Measurements from ENCODE around the gene NUDT3.
"Not testable (repeated sequence)": the region's sequence is repeated elsewhere in the genome, so short reads cannot be mapped to it uniquely, and the experiment has no call there.

Gene NUDT3

DNA sequence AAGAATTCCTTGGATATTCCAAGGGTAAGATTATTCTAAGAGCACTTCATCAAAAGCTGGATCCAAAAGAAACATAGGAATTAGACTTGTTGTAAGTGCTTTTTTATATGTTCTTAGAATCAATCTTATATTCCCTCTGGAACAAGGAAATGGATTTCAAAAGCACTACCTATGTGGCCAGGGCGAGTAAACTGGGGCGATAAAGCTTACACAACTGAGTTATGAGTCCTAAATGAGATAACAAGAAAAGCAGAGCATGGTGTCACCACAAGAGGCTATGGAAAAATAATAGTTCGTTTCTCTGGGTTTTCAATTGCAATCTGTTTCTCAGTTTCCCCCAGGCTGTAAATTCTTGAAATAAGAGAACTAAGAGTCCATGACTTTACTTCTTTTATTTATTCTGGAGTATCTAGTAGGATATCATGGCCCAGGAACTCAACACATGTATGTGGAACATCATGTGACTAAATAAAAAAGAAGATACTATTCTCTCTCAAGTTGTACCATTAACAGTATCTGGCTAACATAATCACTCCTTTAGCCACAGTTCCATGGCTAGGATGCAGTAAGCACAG lies 51.5 kb downstream of the NUDT3 start:
- DNase-seq, result no peak

- no peak for DNase-seq
Observed at GRCh38 chr6:34340394-34340793, 52.1 kb downstream of the NUDT3 start.

DNA sequence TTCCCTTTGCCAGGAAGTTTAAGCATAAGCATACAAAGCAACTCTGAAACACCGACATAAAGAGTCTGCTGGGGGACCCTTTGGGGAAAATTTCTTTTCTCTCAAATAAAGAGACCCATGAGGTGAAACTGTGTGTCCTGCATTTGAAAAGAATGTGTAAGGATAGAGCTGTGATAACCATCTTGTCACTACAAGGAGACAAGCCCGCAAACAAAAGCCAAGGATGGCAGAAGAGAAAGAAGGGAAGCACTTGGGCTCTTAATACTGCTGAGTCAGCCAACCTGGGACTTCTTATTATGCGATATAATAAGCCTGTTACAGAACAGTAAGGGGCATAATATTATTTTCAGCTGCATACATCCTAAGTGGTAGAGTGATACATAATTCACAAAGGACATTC lies 52.5 kb downstream of the NUDT3 start:
- DNase-seq, result no peak

- no peak for DNase-seq
Observed at GRCh38 chr6:34339432-34339831, 53.0 kb downstream of the NUDT3 start.

DNA sequence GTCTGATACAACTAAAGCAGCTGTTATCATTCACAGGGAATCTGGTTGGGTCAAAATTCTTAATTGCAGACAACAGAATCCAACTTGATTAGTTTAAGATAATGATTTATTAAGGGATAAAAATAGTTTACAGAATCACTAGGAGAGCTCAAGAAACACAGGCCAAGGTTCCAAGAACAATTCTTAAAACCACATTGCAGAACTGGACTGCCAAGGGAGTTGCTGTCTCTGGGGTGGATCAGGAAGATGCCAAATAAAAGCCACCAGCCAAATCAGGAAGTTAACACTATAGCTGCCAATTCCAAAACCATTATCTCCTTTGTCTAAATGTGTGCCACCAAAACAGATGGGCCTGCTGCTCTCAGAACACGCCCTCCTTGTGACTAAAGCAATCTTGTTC lies 53.7 kb downstream of the NUDT3 start:
- no peak for DNase-seq

GRCh38 chr6:34338377-34338776 lies 54.1 kb downstream of the NUDT3 start:
- DNase-seq, result no peak

- DNase-seq, result no peak
Observed at GRCh38 chr6:34334796-34335416, 57.6 kb downstream of the NUDT3 start.

GRCh38 chr6:34333858-34334257 lies 58.6 kb downstream of the NUDT3 start:
- DNase-seq, result no peak

- no peak for DNase-seq
Observed at GRCh38 chr6:34332251-34333198, 59.9 kb downstream of the NUDT3 start.

DNA sequence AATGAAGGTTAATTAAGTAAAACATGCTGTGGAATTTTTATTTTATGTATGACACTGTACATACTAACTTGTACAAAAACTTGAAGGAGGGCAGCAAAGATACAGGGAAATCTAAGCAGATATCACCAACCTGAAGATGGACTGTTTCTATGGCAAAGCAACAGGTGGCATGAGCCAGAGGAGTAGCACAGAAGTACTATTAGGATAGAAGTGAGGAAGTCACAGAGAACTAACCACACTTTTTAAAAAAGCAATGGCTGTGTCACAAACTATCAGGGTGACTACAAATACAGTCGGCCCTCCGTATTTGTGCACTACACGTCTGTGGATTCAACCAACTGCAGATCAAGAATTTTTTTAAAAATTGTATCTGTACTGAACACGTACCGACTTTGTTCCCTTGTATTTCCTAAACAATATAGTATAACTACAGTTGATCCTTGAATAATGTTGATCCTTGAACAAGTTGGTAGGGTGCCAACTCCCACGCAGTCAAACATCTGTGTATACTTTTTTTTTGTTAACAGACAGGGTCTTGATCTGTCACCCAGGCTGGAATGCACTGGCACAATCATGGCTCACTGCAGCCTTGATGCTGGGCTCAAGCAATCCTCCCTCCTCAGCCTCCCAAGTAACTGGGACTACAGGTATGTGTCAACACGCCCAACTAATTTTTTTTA lies 61.0 kb downstream of the NUDT3 start:
- DNase-seq, result no peak

DNA sequence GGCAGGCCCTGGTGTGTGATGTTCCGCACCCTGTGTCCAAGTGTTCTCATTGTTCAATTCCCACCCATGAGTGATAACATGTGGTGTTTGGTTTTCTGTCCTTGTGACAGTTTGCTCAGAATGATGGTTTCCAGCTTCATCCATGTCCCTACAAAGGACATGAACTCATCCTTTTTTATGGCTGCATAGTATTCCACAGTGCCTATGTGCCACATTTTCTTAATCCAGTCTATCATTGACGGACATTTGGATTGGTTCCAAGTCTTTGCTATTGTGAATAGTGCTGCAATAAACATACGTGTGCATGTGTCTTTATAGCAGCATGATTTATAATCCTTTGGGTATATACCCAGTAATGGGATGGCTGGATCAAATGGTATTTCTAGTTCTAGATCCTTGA lies 62.7 kb downstream of the NUDT3 start:
- not testable (repeated sequence) for DNase-seq

DNA sequence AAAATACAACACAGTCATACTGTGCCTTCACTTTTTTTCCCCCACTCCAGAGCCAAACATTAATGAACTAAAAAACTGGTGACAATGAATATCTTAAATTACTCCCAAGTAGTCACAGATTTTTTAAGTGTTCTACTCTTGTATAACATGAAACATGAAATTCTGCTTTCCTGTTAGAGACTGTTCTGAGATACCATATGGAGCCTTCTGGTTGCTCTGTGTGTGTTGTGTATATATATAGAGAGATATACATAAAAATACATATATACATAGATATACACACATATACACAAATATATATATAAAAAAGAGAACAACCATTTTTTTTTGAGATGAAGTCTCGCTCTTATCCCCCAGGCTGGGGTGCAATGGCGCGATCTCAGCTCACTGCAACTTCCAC lies 63.5 kb downstream of the NUDT3 start:
- DNase-seq, result no peak

GRCh38 chr6:34327313-34328205 lies 64.9 kb downstream of the NUDT3 start:
- not testable (repeated sequence) for DNase-seq

DNA sequence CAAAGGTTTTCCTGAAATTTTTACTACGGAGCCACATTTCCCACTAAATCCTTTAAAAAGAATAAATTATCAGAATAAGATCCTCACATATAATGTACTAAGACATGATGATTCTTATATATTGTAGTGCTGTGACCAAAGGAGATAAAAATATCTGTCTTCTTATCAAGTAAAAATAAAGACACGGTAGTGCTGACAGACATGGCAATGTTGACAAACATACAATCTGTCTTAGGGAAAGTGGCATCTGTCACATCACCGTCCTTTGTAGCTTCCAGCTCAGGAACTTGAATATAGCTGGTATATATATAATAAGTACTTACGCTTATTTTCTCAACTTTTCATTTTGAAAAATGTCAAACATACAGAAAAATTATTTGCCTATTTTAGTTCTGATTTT lies 66.8 kb downstream of the NUDT3 start:
- DNase-seq, result no peak

GRCh38 chr6:34324738-34325444 lies 67.6 kb downstream of the NUDT3 start:
- DNase-seq, result peak; percentile 15

- not testable (repeated sequence) for DNase-seq
Observed at GRCh38 chr6:34324221-34324620, 68.2 kb downstream of the NUDT3 start.

DNA sequence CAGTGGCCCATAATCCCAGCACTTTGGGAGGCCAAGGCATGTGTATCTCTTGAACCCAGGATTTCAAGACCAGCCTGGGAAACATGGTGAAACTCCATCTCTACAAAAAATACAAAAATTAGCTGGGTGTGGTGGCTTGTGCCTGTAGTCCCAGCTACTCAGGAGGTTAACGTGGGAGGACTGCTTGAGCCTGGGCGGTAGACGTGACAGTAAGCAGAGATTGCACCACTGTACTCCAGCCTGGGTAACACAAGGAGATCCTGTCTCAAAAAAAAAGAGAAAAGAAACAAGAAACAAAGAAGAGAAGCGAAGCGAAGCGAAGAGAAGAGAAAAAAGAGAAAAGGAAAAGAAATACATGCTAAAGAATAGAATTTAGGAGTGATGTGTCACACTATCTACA lies 69.2 kb downstream of the NUDT3 start:
- no peak for DNase-seq

GRCh38 chr6:34322732-34323131 lies 69.7 kb downstream of the NUDT3 start:
- no peak for DNase-seq

- DNase-seq, result no peak
Observed at GRCh38 chr6:34321821-34322220, 70.6 kb downstream of the NUDT3 start.

GRCh38 chr6:34319471-34319885 lies 73.0 kb downstream of the NUDT3 start:
- DNase-seq, result no peak

Measured in NCI-H1105 treated with DMSO at 0.1 percent for 48 hours (cell line).